BE2C (cell line): Measurements from ENCODE around the gene ABHD12B. TPM values are rescaled to one million over a fixed set of nuclear protein-coding genes. Genes with fewer than 3 reads are reported as not detected.
A peak's percentile ranks its signal among the peaks of the same experiment; 100 is the strongest.

Source experiments
- DNase-seq: peaks from one replicate; pipeline ENCODE4 v3.0.0-alpha.2; 2020
- H3K27me3 ChIP-seq: fragments of 250-450 bp; sonication (Bioruptor Pico); 2 replicates; pipeline ENCODE4 v1.5.1; 2020; ENCODE audit warnings: mild to moderate bottlenecking
- H3K36me3 ChIP-seq: fragments of 250-450 bp; sonication (Bioruptor Pico); 2 replicates; pipeline ENCODE4 v1.5.1; 2020; ENCODE audit warnings: mild to moderate bottlenecking
- H3K4me1 ChIP-seq: fragments of 250-450 bp; sonication (Bioruptor Pico); 2 replicates; pipeline ENCODE4 v1.5.1; 2020
- H3K4me3 ChIP-seq: 2 replicates; pipeline ENCODE4 v1.5.1; 2011; ENCODE audit warnings: low read depth, low read length
- H3K9me3 ChIP-seq: fragments of 250-450 bp; sonication (Bioruptor Pico); 2 replicates; pipeline ENCODE4 v1.5.1; 2020
- CTCF ChIP-seq: IDR thresholded peaks from 2 replicates; pipeline ENCODE4 v1.5.1; 2012; ENCODE audit warnings: mild to moderate bottlenecking, low read depth, low read length
- polyA plus RNA-seq: library from polyadenylated mRNA; unstranded; fragments of >200 nt; gene quantifications from one replicate; pipeline ENCODE4 v1.2.1, GENCODE V29; 2012; ENCODE audit warnings: low read depth, missing spikeins; ENCODE audit not compliant: insufficient read length, insufficient read depth

ABHD12B gene
- polyA plus RNA-seq, result not detected

- TF ChIP-seq CTCF, result no peak
- H3K9me3 ChIP-seq, result no peaks in the 10 kb centered on the region
- no peak within 1 kb of the TSS; the same call in 1 of the 2 replicates for H3K4me3 ChIP-seq
- DNase-seq, result peak; percentile 23
- H3K27me3 ChIP-seq, result peaks cover 5% of the 10 kb centered on the region
- no peaks in the 10 kb centered on the region for H3K36me3 ChIP-seq
- no peaks in the 10 kb centered on the region; the same call in 1 of the 2 replicates for H3K4me1 ChIP-seq
These were observed at the start of gene ABHD12B for GRCh38 chr14:50871914-50872732. TSS of gene ABHD12B (plus strand) at chr14:50872053. CDS start at chr14:50872175, 122 bp downstream.

GRCh38 chr14:50822501-50823042 lies 49.3 kb upstream of the ABHD12B start:
- peaks cover 2% of the 10 kb centered on the region; the same call in 1 of the 2 replicates for H3K4me1 ChIP-seq
- no peaks in the 10 kb centered on the region for H3K9me3 ChIP-seq
- DNase-seq, result no peak
- no peak for TF ChIP-seq CTCF
- H3K4me3 ChIP-seq, result no peak overlapping the region
- no peaks in the 10 kb centered on the region for H3K36me3 ChIP-seq
- no peaks in the 10 kb centered on the region for H3K27me3 ChIP-seq

GRCh38 chr14:50823051-50823761 lies 48.6 kb upstream of the ABHD12B start:
- Histone ChIP-seq H3K4me1 (peaks cover 2% of the 10 kb centered on the region; the same call in 1 of the 2 replicates), H3K9me3 (no peaks in the 10 kb centered on the region), H3K36me3 (no peaks in the 10 kb centered on the region), H3K4me3 (no peak overlapping the region), H3K27me3 (no peaks in the 10 kb centered on the region)
- no peak for DNase-seq
- TF ChIP-seq CTCF, result no peak

- DNase-seq, result no peak
- Histone ChIP-seq H3K27me3 (no peaks in the 10 kb centered on the region), H3K9me3 (no peaks in the 10 kb centered on the region), H3K4me3 (no peak overlapping the region), H3K4me1 (peaks cover 2% of the 10 kb centered on the region; the same call in 1 of the 2 replicates), H3K36me3 (no peaks in the 10 kb centered on the region)
- no peak for TF ChIP-seq CTCF
These were observed 47.9 kb upstream of the ABHD12B start for GRCh38 chr14:50823762-50824636.

GRCh38 chr14:50825307-50825706 lies 46.5 kb upstream of the ABHD12B start:
- Histone ChIP-seq H3K36me3 (no peaks in the 10 kb centered on the region), H3K4me3 (no peak overlapping the region), H3K4me1 (peaks cover 2% of the 10 kb centered on the region; the same call in 1 of the 2 replicates), H3K27me3 (no peaks in the 10 kb centered on the region), H3K9me3 (no peaks in the 10 kb centered on the region)
- DNase-seq, result no peak
- TF ChIP-seq CTCF, result no peak
